Body of pancreas (tissue), 4 donors: Measurements from ENCODE around the gene AGAP1. TPM values are rescaled to one million over a fixed set of nuclear protein-coding genes. Genes with fewer than 3 reads are reported as not detected.

Experiments used
- ATAC-seq: fragments of 150-250 bp; one replicate; pipeline ENCODE4 v1.9.1; 2016
- DNase-seq, 4 donors: peaks; one replicate each; pipeline ENCODE4 v3.0.0-alpha.2; 2019
- H3K27ac ChIP-seq, 4 donors: fragments of 200-600 bp; sonication (generic); 1 replicate in 3 of 4; 2 replicates in 1 of 4; pipeline versions ENCODE4 v1.5.1 to v1.6.1; 2016 to 2019; ENCODE audit warnings: mild to moderate bottlenecking in 1 of 4, mixed read lengths in 1 of 4, moderate library complexity in 1 of 4
- H3K27me3 ChIP-seq, 2 donors: fragments of 200-600 bp; sonication (generic); one replicate each; pipeline ENCODE4 v1.6.0; 2016; ENCODE audit warnings: mild to moderate bottlenecking in 1 of 2
- H3K36me3 ChIP-seq, 2 donors: fragments of 200-600 bp; sonication (generic); replicated peaks in 1 of 2; 2 replicates each; pipeline ENCODE4 v1.5.1; 2016; ENCODE audit warnings: low read depth in 2 of 2; ENCODE audit not compliant: insufficient read depth in 1 of 2
- H3K4me1 ChIP-seq: fragments of 200-600 bp; sonication (generic); one replicate; pipeline ENCODE4 v1.6.0; 2016
- H3K4me3 ChIP-seq, 2 donors: fragments of 200-600 bp; sonication (generic); 1 replicate in 1 of 2; 2 replicates in 1 of 2; pipeline ENCODE4 v1.5.1; 2016 to 2019
- H3K9me3 ChIP-seq, 3 donors: fragments of 200-600 bp; sonication (generic); 1 replicate in 2 of 3; 2 replicates in 1 of 3; pipeline ENCODE4 v1.5.1; 2016
- POLR2A ChIP-seq, 3 donors: fragments of 450-650 bp; IDR thresholded peaks; one replicate each; pipeline ENCODE4 v1.6.1; 2016; ENCODE audit warnings: antibody characterized with exemption in 3 of 3, mild to moderate bottlenecking in 2 of 3
- WGBS, 2 donors: methylation state at CpG; one replicate each; pipeline ENCODE4 v1.1.5; 2017; 5-methylcytosine and 5-hydroxymethylcytosine counted together
- intact Hi-C: fragments of 100-400 bp; cut with DNase I; formaldehyde crosslinking; loops from one replicate; pipeline ENCODE4 v1.15.1; 2023
- total RNA-seq, 2 donors: library from RNA; depleted of rRNA; stranded (reverse); fragments of >200 nt; gene quantifications; one replicate each; pipeline ENCODE4 v1.1.0, GENCODE V29; 2016
- TF ChIP-seq, protein P1 (sequence below), 7 experiments: fragments of 450-650 bp in 4 of 7; fragments of 200-600 bp in 3 of 7; sonication (generic) in 3 of 7; IDR thresholded peaks; one replicate each; pipeline ENCODE4 v1.5.1; 2016 to 2019; ENCODE audit warnings: antibody characterized with exemption in 7 of 7

AGAP1 gene
- total RNA-seq, 2 donors from 2014 or later = 21.3 to 32.6 TPM

- no peak overlapping the region for H3K27ac ChIP-seq
- H3K4me3 ChIP-seq = no peak overlapping the region
- no peak for DNase-seq
- 88 to 97% methylated on average over 8 of the region's 8 CpGs for WGBS, 2 donors
- H3K27me3 ChIP-seq = no peaks in the 10 kb centered on the region
- no peak for ATAC-seq
- no peaks in the 10 kb centered on the region for H3K36me3 ChIP-seq
- TF ChIP-seq, protein P1, sequence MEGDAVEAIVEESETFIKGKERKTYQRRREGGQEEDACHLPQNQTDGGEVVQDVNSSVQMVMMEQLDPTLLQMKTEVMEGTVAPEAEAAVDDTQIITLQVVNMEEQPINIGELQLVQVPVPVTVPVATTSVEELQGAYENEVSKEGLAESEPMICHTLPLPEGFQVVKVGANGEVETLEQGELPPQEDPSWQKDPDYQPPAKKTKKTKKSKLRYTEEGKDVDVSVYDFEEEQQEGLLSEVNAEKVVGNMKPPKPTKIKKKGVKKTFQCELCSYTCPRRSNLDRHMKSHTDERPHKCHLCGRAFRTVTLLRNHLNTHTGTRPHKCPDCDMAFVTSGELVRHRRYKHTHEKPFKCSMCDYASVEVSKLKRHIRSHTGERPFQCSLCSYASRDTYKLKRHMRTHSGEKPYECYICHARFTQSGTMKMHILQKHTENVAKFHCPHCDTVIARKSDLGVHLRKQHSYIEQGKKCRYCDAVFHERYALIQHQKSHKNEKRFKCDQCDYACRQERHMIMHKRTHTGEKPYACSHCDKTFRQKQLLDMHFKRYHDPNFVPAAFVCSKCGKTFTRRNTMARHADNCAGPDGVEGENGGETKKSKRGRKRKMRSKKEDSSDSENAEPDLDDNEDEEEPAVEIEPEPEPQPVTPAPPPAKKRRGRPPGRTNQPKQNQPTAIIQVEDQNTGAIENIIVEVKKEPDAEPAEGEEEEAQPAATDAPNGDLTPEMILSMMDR (IDR thresholded peaks at IDR 0.05) = no peak
- no peak for TF ChIP-seq POLR2A (IDR thresholded peaks at IDR 0.05)
- no peaks in the 10 kb centered on the region for H3K9me3 ChIP-seq
- H3K4me1 ChIP-seq = peaks cover 62% of the 10 kb centered on the region
- intact Hi-C loops = no loop called here
These were observed 63.1 kb downstream of the AGAP1 start for GRCh38 chr2:235556901-235557300.

DNA sequence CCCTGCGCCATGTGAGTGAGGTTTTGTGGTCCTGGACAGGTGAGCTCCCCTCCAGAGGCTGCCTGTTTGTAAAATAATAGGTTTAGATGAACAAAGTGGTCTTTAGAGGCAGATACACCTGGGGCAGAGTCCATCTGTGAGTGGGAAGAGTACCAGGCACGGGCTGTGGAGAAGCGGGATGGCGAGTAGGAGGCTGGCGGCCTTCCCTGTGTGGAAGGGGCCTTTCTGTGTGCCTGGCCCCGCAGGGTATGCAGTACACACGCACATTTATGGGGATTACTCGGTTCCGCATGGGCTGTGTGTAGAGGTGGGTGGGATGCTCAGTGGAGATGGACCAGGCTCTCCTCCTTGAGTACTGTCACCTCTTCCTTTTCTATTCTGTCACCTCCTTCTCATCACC, 64.1 kb downstream of the AGAP1 start:
- intact Hi-C loops = no loop called here
- H3K27me3 ChIP-seq = no peaks in the 10 kb centered on the region
- no peak for DNase-seq
- peaks cover 55% of the 10 kb centered on the region for H3K4me1 ChIP-seq
- H3K36me3 ChIP-seq = no peaks in the 10 kb centered on the region
- no peak for ATAC-seq
- no peak overlapping the region for H3K27ac ChIP-seq
- H3K4me3 ChIP-seq = no peak overlapping the region
- TF ChIP-seq, protein P1 (IDR thresholded peaks at IDR 0.05) = no peak
- TF ChIP-seq POLR2A (IDR thresholded peaks at IDR 0.05) = no peak
- no peaks in the 10 kb centered on the region for H3K9me3 ChIP-seq
- WGBS, 2 donors = 93 to 95% methylated on average over 9 of the region's 9 CpGs

DNA sequence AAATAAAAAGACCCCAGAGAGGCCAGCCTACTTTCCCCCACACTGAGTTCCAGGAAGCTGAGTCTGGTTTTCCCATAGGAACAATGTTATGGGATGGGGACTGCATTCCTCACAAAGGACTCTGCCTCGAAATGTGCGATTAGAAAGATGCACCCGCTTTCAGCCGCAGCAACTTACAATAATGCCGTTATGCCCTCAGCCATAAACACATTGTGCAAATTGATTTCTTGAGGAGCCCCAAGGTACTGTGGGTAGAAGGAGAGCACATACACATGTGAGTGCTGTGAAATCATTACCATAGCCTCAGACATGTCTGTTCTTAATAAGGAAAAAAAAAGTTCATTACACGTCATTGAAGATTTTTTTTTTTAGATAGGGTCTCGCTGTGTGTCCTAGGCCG, 64.7 kb downstream of the AGAP1 start:
- intact Hi-C loops = no loop called here
- H3K9me3 ChIP-seq = no peaks in the 10 kb centered on the region
- TF ChIP-seq, protein P1 (IDR thresholded peaks at IDR 0.05) = no peak
- no peak for TF ChIP-seq POLR2A (IDR thresholded peaks at IDR 0.05)
- H3K36me3 ChIP-seq = no peaks in the 10 kb centered on the region
- H3K4me3 ChIP-seq = no peak overlapping the region
- no peaks in the 10 kb centered on the region for H3K27me3 ChIP-seq
- ATAC-seq = no peak
- 87 to 98% methylated on average over 8 of the region's 8 CpGs for WGBS, 2 donors
- no peak overlapping the region for H3K27ac ChIP-seq
- peaks cover 48% of the 10 kb centered on the region for H3K4me1 ChIP-seq
- DNase-seq = no peak

DNA sequence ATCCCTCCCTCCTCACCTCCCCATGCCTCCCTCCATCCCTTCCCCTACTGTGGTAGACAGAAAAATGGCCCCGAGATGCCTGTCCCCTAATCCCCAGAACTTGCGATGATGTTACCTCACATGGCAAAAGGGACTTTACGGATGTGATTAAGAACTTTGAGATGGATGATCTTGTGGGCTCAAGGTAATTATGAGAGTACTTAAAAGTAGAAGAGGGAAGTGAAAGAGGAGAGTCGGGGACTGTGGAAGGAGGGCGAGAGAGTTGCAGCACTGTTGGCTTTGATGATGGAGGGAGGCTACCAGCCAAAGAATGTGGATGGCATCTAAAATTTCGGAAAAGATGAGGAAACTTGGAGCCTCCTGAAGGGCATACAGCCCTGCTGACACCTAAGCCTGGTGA, 66.5 kb downstream of the AGAP1 start:
- TF ChIP-seq, protein P1 (IDR thresholded peaks at IDR 0.05) = no peak
- TF ChIP-seq POLR2A (IDR thresholded peaks at IDR 0.05) = no peak
- H3K27me3 ChIP-seq = no peaks in the 10 kb centered on the region
- no peaks in the 10 kb centered on the region for H3K9me3 ChIP-seq
- intact Hi-C loops = no loop called here
- no peaks in the 10 kb centered on the region for H3K36me3 ChIP-seq
- ATAC-seq = no peak
- WGBS, 2 donors = 86 to 92% methylated on average over 6 of the region's 6 CpGs
- no peak overlapping the region for H3K27ac ChIP-seq
- DNase-seq = no peak
- peaks cover 35% of the 10 kb centered on the region for H3K4me1 ChIP-seq
- H3K4me3 ChIP-seq = no peak overlapping the region

GRCh38 chr2:235561450-235561849, 67.6 kb downstream of the AGAP1 start:
- intact Hi-C loops = no loop called here

More at GRCh38 chr2:235561450-235561849, 67.6 kb downstream of the AGAP1 start:
- H3K9me3 ChIP-seq = no peaks in the 10 kb centered on the region
- H3K4me3 ChIP-seq = no peak overlapping the region
- DNase-seq = no peak
- no peaks in the 10 kb centered on the region for H3K27me3 ChIP-seq
- no peak for ATAC-seq
- WGBS, 2 donors = 93 to 95% methylated on average over 2 of the region's 2 CpGs
- no peak for TF ChIP-seq POLR2A (IDR thresholded peaks at IDR 0.05)
- TF ChIP-seq, protein P1 (IDR thresholded peaks at IDR 0.05) = no peak
- peaks cover 29% of the 10 kb centered on the region for H3K4me1 ChIP-seq
- H3K27ac ChIP-seq = no peak overlapping the region
- H3K36me3 ChIP-seq = no peaks in the 10 kb centered on the region
